Muscle layer of colon (tissue), 2 donors: Measurements from ENCODE around the gene GTF2H1.
A peak's percentile ranks its signal among the peaks of the same experiment; 100 is the strongest.
"Not testable (repeated sequence)": the region's sequence is repeated elsewhere in the genome, so short reads cannot be mapped to it uniquely, and the experiment has no call there.

Experiments
- H3K27ac ChIP-seq: one replicate; pipeline ENCODE4 v1.7.0; 2013; ENCODE audit warnings: low read depth, mild to moderate bottlenecking, low read length, moderate library complexity
- H3K27me3 ChIP-seq, 2 donors: one replicate each; pipeline ENCODE4 v1.7.0; 2013; ENCODE audit warnings: low read length in 2 of 2, mild to moderate bottlenecking in 2 of 2; ENCODE audit not compliant: insufficient read depth in 2 of 2, control insufficient read depth in 1 of 2
- H3K36me3 ChIP-seq: one replicate; pipeline ENCODE4 v1.7.0; 2013; ENCODE audit warnings: mild to moderate bottlenecking, low read length; ENCODE audit not compliant: insufficient read depth
- H3K4me1 ChIP-seq: one replicate; pipeline ENCODE4 v1.7.0; 2013; ENCODE audit warnings: mild to moderate bottlenecking, low read length; ENCODE audit not compliant: insufficient read depth
- H3K4me3 ChIP-seq, 2 donors: one replicate each; pipeline ENCODE4 v1.7.0; 2013; ENCODE audit warnings: low read length in 2 of 2, low read depth in 1 of 2, mild to moderate bottlenecking in 1 of 2, moderate library complexity in 1 of 2
- H3K9ac ChIP-seq: one replicate; pipeline ENCODE4 v1.7.0; 2013; ENCODE audit warnings: low read length
- H3K9me3 ChIP-seq: one replicate; pipeline ENCODE4 v1.7.0; 2013; ENCODE audit warnings: mild to moderate bottlenecking, low read length
- donor health status: abdominal sarcoma.
- donor health status: Adenocarcinoma of cecum.

The GTF2H1 gene

DNA sequence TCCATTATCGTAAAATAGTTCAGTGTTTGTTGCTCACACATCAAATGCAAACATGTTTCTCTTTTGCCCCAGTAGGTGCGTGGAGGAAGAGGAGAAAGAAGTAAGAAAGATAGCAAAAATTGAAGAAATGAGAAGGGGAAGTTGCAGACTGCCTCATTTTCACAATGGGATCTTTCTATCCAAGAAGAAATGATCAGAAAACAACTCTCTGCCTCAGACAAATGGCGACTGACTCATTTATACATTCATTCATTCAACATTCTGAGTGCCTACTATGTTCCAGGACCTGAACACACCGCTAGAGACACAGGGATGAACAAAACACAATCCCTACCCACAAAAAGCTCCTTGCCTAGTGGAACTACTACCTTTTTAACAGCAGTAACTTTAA lies 794 bp upstream of the GTF2H1 start:
- peaks cover 34% of the 10 kb centered on the region for H3K4me1 ChIP-seq
- H3K9ac ChIP-seq, result peak overlapping the region; percentile 87
- H3K27ac ChIP-seq, result peak overlapping the region; percentile 97
- H3K36me3 ChIP-seq, result no peaks in the 10 kb centered on the region
- peak overlapping the region; percentile 75 to 90 for H3K4me3 ChIP-seq
- no peaks in the 10 kb centered on the region for H3K27me3 ChIP-seq
- H3K9me3 ChIP-seq, result no peaks in the 10 kb centered on the region

DNA sequence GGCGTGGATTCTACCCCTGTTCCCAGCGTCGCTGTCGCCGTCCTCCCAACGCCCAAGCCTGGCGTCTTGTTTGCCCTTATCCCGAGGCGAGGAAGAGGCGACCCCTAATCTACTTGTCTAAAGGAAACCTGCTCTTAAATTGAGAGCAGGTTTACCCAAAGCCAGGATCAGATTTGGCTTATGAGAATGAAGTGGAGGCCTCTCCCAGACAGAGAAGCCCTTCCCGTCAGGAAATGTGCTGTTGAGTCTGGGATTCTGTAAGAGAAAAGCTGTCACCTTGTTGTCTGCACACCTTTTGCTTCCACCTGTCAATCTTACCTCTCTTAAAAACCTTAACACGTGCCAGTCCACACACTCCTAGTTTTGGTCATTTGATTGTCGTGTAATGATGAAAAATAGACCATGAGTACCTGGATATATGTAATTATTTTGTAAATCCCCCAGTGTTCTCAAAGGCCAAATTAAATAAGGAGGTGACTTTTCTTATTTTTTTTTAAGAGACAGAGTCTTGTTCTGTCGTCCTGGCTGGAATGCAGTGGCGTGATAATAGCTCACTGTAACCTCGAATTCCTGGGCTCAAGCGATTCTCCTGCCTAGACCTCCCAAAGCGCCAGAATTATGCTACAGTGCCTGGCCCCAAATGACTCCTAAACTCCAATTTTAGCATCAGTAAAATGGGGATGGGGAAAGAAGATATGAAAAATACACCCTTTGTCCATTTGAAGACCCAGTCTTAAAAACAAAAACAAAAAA lies 627 bp downstream of the GTF2H1 start:
- Histone ChIP-seq H3K27me3 (no peaks in the 10 kb centered on the region), H3K4me1 (peaks cover 34% of the 10 kb centered on the region), H3K9me3 (no peaks in the 10 kb centered on the region), H3K27ac (no peak overlapping the region), H3K36me3 (no peaks in the 10 kb centered on the region), H3K4me3 (peak overlapping the region; percentile 49 to 90), H3K9ac (peak overlapping the region; percentile 71)

DNA sequence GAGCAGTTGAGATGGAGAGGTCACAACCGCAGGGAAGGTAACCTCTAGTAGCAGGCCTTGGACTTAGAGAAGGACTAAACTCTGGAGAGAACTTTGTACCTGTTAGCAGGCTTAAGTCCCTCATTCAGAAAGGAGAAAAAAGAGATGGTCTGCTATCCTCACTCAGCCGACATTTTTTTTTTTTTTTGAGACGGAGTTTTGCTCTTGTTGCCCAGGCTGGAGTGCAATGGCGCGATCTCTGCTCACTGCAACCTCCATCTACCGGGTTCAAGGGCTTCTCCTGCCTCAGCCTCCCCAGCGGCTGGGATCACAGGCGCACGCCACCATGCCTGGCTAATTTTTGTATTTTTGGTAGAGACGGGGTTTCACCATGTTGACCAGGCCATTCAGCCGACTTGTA lies 1.5 kb downstream of the GTF2H1 start:
- H3K9ac ChIP-seq, H3K36me3 ChIP-seq, H3K27me3 ChIP-seq, H3K27ac ChIP-seq, H3K9me3 ChIP-seq: not testable (repeated sequence)
- Histone ChIP-seq H3K4me3 (peak overlapping the region in 1 of 2 donors; percentile 90), H3K4me1 (peaks cover 34% of the 10 kb centered on the region)

DNA sequence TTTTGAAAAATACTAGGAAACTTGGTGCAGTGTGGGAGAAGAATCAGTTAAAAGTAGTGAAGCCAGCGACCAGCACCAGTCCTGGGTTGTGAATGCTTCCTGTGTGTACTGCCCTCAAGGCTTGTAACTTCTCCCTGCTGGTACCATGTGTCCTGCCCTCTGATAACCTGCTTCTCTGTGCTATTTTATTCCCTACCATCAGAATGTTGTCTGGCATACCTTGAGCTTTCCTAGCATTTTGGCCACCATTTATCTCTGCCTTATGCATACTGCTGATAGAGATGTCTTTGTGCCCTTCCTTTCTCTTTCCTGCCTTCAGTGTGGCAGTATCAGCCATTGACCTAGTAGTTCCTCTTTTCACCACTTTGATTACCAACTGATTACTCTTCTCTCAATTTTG lies 2.0 kb downstream of the GTF2H1 start:
- Histone ChIP-seq H3K36me3 (no peaks in the 10 kb centered on the region), H3K4me3 (peak overlapping the region in 1 of 2 donors; percentile 90), H3K4me1 (peaks cover 34% of the 10 kb centered on the region), H3K9me3 (no peaks in the 10 kb centered on the region), H3K9ac (no peak overlapping the region), H3K27ac (no peak overlapping the region), H3K27me3 (no peaks in the 10 kb centered on the region)

DNA sequence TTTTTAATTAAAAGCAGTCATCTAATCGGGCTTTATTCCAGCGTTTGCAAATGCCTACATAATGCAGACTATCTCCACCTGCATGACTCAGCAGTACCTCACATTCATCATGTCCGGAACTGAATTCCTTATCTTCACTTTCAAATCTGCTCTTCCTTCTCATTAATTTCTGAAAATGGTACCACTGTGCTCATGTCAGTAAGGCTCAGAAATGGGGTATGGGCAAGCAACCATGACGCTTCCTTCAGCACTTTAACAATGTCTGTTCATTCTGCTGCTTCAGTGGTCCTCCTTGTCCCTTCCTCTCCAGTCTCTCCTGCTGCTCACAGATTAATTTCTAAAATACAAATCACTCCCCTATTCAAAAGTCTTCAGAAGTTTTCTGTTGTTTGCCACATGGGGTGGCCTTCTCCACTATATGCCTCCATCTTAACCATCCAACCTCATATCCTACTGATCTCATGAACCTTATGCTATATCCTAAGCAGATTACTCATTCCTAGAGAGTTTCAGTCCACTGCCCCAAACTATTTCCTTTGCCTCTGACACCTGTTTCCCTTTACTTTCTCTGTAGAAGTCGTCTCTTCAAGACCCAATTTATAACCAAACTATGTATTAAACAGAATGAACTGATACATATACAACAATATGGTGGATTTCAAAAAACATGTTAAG lies 7.0 kb downstream of the GTF2H1 start:
- no peak overlapping the region for H3K4me3 ChIP-seq
- H3K9me3 ChIP-seq, result no peaks in the 10 kb centered on the region
- H3K36me3 ChIP-seq, result peaks cover 10% of the 10 kb centered on the region
- no peaks in the 10 kb centered on the region for H3K27me3 ChIP-seq
- no peak overlapping the region for H3K27ac ChIP-seq
- H3K4me1 ChIP-seq, result peaks cover 8% of the 10 kb centered on the region
- H3K9ac ChIP-seq, result no peak overlapping the region

DNA sequence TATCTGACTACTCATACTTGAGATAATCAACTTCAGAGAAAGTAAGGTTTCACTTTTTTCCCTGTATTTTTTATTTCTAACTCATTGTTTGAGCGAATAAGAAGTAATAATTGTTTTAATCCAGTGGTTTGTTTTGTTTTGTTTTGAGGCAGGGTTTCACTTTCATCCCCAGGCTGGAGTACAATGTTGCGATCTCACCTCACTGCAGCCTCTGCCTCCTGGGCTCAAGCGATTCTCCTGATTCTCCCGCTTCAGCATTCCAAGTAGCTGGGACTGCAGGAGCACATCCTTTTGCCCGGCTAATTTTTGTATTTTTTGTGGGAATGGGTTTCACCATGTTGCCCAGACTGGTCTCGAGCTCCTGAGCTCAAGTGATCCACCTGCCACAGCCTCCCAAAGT lies 8.6 kb downstream of the GTF2H1 start:
- Histone ChIP-seq H3K27ac (no peak overlapping the region), H3K9ac (no peak overlapping the region), H3K36me3 (peaks cover 22% of the 10 kb centered on the region), H3K9me3 (no peaks in the 10 kb centered on the region), H3K4me1 (no peaks in the 10 kb centered on the region), H3K27me3 (no peaks in the 10 kb centered on the region), H3K4me3 (no peak overlapping the region)

DNA sequence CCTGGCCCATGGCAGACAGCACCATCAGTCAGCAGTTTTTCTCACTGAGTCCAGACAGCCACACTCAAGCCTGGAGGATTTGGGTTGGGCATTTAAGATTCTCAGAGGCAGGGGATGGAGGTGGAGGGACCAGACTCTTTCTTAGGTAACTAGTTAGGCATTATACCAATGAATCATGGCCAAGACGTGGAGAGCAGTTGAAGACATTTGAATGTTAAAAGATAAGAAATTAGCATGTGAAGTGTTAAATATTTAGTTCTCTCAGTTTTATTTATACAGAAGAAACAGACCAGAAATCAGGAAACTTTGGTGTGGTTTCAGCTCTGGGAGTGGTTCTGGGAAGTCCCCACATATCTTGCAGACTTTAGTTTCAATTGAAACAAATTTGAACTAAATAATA lies 9.9 kb downstream of the GTF2H1 start:
- H3K9me3 ChIP-seq, result no peaks in the 10 kb centered on the region
- H3K9ac ChIP-seq, result no peak overlapping the region
- peaks cover 34% of the 10 kb centered on the region for H3K36me3 ChIP-seq
- H3K27me3 ChIP-seq, result no peaks in the 10 kb centered on the region
- no peaks in the 10 kb centered on the region for H3K4me1 ChIP-seq
- no peak overlapping the region for H3K4me3 ChIP-seq
- no peak overlapping the region for H3K27ac ChIP-seq

DNA sequence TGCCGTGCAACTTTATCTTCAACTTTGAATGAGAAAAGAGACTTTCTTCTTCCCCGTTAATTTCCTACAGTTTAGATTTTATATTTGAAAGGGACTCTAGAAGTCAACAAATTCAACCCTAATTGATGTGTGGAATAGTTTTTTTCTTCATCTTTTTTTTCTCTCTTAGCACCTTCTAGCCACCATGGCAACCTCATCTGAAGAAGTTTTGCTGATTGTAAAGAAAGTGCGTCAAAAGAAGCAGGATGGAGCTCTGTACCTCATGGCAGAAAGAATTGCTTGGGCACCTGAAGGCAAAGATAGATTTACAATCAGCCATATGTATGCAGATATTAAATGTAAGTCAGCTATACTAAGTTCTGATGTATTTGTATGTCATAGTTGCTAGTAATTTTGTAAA lies 10.5 kb downstream of the GTF2H1 start:
- Histone ChIP-seq H3K27me3 (no peaks in the 10 kb centered on the region), H3K9me3 (no peaks in the 10 kb centered on the region), H3K27ac (no peak overlapping the region), H3K4me1 (no peaks in the 10 kb centered on the region), H3K36me3 (peaks cover 40% of the 10 kb centered on the region), H3K9ac (no peak overlapping the region), H3K4me3 (no peak overlapping the region)

DNA sequence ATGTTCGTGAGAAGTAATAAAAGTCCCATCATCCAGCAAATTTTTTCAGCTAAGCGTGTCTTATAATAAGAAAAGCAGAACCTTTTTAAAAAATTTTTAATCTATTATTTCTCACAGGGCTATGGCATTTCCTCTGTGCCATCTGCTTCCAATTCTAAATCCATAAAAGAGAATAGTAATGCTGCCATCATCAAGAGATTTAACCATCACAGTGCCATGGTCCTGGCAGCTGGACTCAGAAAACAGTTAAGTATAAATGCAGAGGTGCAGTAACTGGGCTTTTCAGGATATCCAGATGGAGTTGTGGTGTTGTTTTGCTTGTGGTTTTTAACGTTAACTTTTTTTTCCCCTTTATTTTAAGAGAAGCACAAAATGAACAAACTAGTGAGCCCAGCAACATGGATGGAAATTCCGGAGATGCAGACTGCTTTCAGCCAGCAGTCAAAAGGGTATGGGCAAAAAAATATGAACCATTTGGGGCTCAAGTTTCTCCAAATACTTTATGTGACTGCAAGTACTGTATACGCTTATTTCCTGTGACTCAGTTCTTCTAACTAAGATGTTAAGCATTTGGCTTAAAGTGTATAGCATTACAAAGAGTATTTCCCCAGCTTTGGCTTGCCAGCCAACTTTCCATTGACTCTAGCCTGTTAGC lies 25.2 kb downstream of the GTF2H1 start:
- no peaks in the 10 kb centered on the region for H3K27me3 ChIP-seq
- H3K9ac ChIP-seq, result no peak overlapping the region
- H3K9me3 ChIP-seq, result no peaks in the 10 kb centered on the region
- H3K27ac ChIP-seq, result no peak overlapping the region
- no peaks in the 10 kb centered on the region for H3K4me1 ChIP-seq
- H3K36me3 ChIP-seq, result peaks cover 33% of the 10 kb centered on the region
- no peak overlapping the region for H3K4me3 ChIP-seq

DNA sequence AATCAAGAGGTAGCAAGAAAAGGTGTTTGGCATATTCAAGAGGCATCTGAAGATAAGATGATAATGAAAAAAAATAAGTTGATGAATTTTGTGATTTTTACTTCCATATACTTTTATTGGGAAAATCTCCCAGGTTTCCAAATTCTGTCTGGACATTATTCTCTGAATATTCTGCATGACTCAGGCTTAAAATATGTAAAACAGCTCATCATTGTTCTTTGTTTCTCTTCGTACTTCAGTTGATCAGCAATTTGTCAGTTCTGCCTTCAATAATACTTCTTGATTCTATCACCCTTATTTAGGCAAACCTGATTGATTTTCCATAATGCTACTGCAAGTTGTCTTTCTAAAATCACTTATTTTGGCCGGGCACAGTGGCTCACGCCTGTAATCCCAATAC lies 30.2 kb downstream of the GTF2H1 start:
- Histone ChIP-seq H3K4me1 (no peaks in the 10 kb centered on the region), H3K9me3 (no peaks in the 10 kb centered on the region), H3K4me3 (no peak overlapping the region), H3K9ac (no peak overlapping the region), H3K27ac (no peak overlapping the region), H3K36me3 (peaks cover 29% of the 10 kb centered on the region), H3K27me3 (no peaks in the 10 kb centered on the region)

DNA sequence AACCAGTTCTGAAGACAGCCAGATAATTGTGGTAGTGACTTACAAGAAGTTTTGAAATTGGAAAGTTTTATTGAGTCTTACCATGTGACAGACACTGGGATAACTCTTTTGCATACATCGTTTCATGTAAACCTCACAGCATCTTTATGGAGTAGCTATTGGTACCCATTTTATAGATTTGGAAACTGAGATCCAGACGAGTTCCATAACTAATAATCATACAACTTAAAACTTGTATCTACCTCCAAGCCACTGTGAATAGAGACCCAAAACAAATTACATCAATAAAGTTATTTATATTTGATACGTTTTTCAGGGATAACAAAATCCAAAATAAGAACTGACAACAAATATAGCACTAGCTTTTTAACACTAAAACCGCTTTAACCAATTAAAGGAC lies 36.3 kb downstream of the GTF2H1 start:
- Histone ChIP-seq H3K9ac (no peak overlapping the region), H3K4me1 (no peaks in the 10 kb centered on the region), H3K36me3 (peaks cover 48% of the 10 kb centered on the region), H3K4me3 (no peak overlapping the region), H3K9me3 (no peaks in the 10 kb centered on the region), H3K27me3 (no peaks in the 10 kb centered on the region), H3K27ac (no peak overlapping the region)
